HCT116 (cell line): ENCODE results near the gene PTPN7.

Experiments
- POLR2AphosphoS5 ChIP-seq: IDR thresholded peaks from 2 replicates; pipeline ENCODE4 v1.6.1; 2011; ENCODE audit warnings: mild to moderate bottlenecking, low read depth, low read length, moderate library complexity
- RAD21 ChIP-seq: IDR thresholded peaks from 2 replicates; pipeline ENCODE4 v1.6.1; 2012; ENCODE audit warnings: low read depth, mild to moderate bottlenecking
- TF ChIP-seq, protein P1 (sequence below), 3 experiments: fragments of 200-600 bp in 1 of 3; sonication (generic) in 1 of 3; IDR thresholded peaks in 2 of 3; conservative IDR thresholded peaks in 1 of 3; 2 replicates each; pipeline ENCODE4 v1.5.1; 2012 to 2017; ENCODE audit warnings: low read depth in 2 of 3, low read length in 2 of 3, antibody characterized with exemption in 1 of 3, borderline replicate concordance in 1 of 3, control low read depth in 1 of 3, mild to moderate bottlenecking in 1 of 3, mixed read lengths in 1 of 3, mixed run types in 1 of 3, moderate library complexity in 1 of 3; ENCODE audit not compliant: insufficient read depth in 1 of 3

DNA sequence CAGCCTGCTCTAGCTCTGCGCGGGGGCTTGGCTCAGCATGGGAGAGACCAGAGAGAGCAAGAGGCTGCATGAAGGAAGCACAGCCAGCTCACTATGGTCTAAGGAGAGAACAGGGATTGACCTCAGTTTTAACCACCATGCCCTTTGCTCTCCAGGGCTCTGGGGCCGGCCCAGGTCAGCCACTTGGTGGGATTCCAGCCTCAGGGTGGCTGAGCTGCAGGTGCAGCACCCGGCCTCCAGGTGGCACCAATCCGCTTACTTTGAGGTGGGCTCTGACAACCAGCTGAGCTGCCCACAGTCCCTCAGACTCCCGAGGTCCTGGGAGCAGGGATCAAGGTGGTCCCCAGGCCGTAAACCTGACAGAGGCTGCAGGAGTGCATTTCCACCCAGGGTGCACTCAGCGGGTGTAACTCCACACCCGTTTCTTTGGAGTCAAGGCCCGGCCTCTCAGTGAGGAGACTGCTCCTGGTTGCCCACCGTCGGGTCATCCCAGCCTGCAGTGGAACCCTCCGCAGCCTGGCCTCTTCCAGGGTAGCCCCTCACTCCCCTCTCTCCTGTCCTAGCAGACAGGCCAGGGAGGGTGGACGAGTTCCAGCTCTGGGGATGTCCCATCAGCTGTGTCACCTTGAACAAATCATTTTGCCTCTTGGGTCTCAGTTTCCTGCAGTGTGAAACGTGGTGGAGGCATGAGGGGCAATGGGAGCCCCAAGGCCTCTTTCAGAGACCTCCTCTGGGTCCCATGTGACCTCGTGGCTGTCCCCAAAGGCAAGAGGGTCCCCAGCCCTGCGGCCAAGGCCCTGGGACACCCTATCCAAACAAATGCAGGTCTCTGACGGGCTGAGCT lies 32.6 kb upstream of the PTPN7 start:
- TF ChIP-seq, protein P1, sequence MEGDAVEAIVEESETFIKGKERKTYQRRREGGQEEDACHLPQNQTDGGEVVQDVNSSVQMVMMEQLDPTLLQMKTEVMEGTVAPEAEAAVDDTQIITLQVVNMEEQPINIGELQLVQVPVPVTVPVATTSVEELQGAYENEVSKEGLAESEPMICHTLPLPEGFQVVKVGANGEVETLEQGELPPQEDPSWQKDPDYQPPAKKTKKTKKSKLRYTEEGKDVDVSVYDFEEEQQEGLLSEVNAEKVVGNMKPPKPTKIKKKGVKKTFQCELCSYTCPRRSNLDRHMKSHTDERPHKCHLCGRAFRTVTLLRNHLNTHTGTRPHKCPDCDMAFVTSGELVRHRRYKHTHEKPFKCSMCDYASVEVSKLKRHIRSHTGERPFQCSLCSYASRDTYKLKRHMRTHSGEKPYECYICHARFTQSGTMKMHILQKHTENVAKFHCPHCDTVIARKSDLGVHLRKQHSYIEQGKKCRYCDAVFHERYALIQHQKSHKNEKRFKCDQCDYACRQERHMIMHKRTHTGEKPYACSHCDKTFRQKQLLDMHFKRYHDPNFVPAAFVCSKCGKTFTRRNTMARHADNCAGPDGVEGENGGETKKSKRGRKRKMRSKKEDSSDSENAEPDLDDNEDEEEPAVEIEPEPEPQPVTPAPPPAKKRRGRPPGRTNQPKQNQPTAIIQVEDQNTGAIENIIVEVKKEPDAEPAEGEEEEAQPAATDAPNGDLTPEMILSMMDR (IDR thresholded peaks at IDR 0.05 in 2 of 3, conservative IDR thresholded peaks at IDR 0.05 in 1 of 3; ENCODE audit: borderline replicate concordance in 1 of 3, insufficient read depth in 1 of 3, low read depth in 2 of 3, low read length in 2 of 3): peak; percentile 83 to 96 (median 90)
- no peak for TF ChIP-seq POLR2AphosphoS5
- peak; percentile 88 for TF ChIP-seq RAD21
